HG03139 (cell line): ENCODE data around the gene IQSEC1.
A peak's percentile ranks its signal among the peaks of the same experiment; 100 is the strongest.

Experiments
- ATAC-seq: cut with Tn5 transposase; IDR thresholded peaks from one replicate; pipeline ENCODE4 v1.9.1; 2021; ENCODE audit not compliant: unreplicated experiment

Gene IQSEC1

GRCh38 chr3:12972781-12973702, 100.2 kb downstream of the IQSEC1 start:
- ATAC-seq = no peak

GRCh38 chr3:12972043-12972442, 101.2 kb downstream of the IQSEC1 start:
- ATAC-seq = no peak

- no peak for ATAC-seq
Measured at GRCh38 chr3:12970684-12971083, 102.5 kb downstream of the IQSEC1 start.

- no peak for ATAC-seq
Measured at GRCh38 chr3:12969486-12969885, 103.7 kb downstream of the IQSEC1 start.

GRCh38 chr3:12968541-12968940, 104.7 kb downstream of the IQSEC1 start:
- no peak for ATAC-seq

- peak; percentile 81 for ATAC-seq
Measured at GRCh38 chr3:12967606-12968351, 105.5 kb downstream of the IQSEC1 start.

- ATAC-seq = peak; percentile 14
Measured at GRCh38 chr3:12966847-12967605, 106.2 kb downstream of the IQSEC1 start.

GRCh38 chr3:12965999-12966846, 107.0 kb downstream of the IQSEC1 start:
- no peak for ATAC-seq

- no peak for ATAC-seq
Measured at GRCh38 chr3:12964711-12965612, 108.3 kb downstream of the IQSEC1 start.

GRCh38 chr3:12963922-12964701, 109.1 kb downstream of the IQSEC1 start:
- no peak for ATAC-seq

- ATAC-seq = no peak
Measured at GRCh38 chr3:12963231-12963896, 109.9 kb downstream of the IQSEC1 start.

- no peak for ATAC-seq
Measured at GRCh38 chr3:12962292-12962691, 110.9 kb downstream of the IQSEC1 start.

GRCh38 chr3:12961697-12962036, 111.6 kb downstream of the IQSEC1 start:
- ATAC-seq = no peak

- no peak for ATAC-seq
Measured at GRCh38 chr3:12961007-12961696, 112.1 kb downstream of the IQSEC1 start.

GRCh38 chr3:12960497-12960896, 112.7 kb downstream of the IQSEC1 start:
- ATAC-seq = no peak

GRCh38 chr3:12959838-12960378, 113.3 kb downstream of the IQSEC1 start:
- ATAC-seq = no peak

- ATAC-seq = no peak
Measured at GRCh38 chr3:12959410-12959809, 113.8 kb downstream of the IQSEC1 start.
